ENCODE results near the gene AUTS2. TPM values are rescaled to one million over a fixed set of nuclear protein-coding genes. Genes with fewer than 3 reads are reported as not detected.

The AUTS2 gene
- total and polyA plus RNA-seq, 2 experiments from 2014 or later = 32.0 to 91.0 TPM

- ATAC-seq = no peak
- Histone ChIP-seq H3K27me3 (ENCODE audit: insufficient read depth) (no peaks in the 10 kb centered on the region), H3K4me3 (no peak overlapping the region), H3K4me1 (ENCODE audit: insufficient read depth) (no peaks in the 10 kb centered on the region), H3K27ac (ENCODE audit: low read depth) (no peak overlapping the region), H2AFZ (no peak overlapping the region), H3F3A (replicated peaks; ENCODE audit: low read depth) (no peaks in the 10 kb centered on the region), H3K79me2 (replicated peaks; ENCODE audit: insufficient read depth) (no peaks in the 10 kb centered on the region), H3K9me2 (ENCODE audit: insufficient read depth) (no peaks in the 10 kb centered on the region), H4K20me1 (replicated peaks; ENCODE audit: insufficient read depth) (no peaks in the 10 kb centered on the region), H3K4me2 (no peak overlapping the region), H3K36me3 (ENCODE audit: insufficient read depth) (no peaks in the 10 kb centered on the region)
- Mint-ChIP-seq H3K27ac (no peak overlapping the region), H3K9me3 (no peaks in the 10 kb centered on the region), H3K36me3 (ENCODE audit: low read depth) (no peaks in the 10 kb centered on the region), H3K4me3 (no peak overlapping the region), H3K4me1 (no peaks in the 10 kb centered on the region), H3K27me3 (ENCODE audit: insufficient read depth, low read depth, poor library complexity) (no peaks in the 10 kb centered on the region)
- no peak for TF ChIP-seq NANOG (IDR thresholded peaks at IDR 0.05; ENCODE audit: borderline replicate concordance)
- TF ChIP-seq ZNF331 (CRISPR knock-in tag; IDR thresholded peaks at IDR 0.05; ENCODE audit: low read depth) = no peak
- no peak for TF ChIP-seq JUNB (IDR thresholded peaks at IDR 0.05; ENCODE audit: unreplicated experiment)
- TF ChIP-seq ZNF462 (CRISPR knock-in tag; IDR thresholded peaks at IDR 0.05) = no peak
- TF ChIP-seq, protein P1, sequence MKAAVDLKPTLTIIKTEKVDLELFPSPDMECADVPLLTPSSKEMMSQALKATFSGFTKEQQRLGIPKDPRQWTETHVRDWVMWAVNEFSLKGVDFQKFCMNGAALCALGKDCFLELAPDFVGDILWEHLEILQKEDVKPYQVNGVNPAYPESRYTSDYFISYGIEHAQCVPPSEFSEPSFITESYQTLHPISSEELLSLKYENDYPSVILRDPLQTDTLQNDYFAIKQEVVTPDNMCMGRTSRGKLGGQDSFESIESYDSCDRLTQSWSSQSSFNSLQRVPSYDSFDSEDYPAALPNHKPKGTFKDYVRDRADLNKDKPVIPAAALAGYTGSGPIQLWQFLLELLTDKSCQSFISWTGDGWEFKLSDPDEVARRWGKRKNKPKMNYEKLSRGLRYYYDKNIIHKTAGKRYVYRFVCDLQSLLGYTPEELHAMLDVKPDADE (IDR thresholded peaks at IDR 0.05) = no peak
- TF ChIP-seq CREB1 (CRISPR knock-in tag; IDR thresholded peaks at IDR 0.05; ENCODE audit: low read depth) = no peak
- TF ChIP-seq EZH2 (IDR thresholded peaks at IDR 0.05; ENCODE audit: low read depth, unreplicated experiment) = no peak
- TF ChIP-seq EZH2phosphoT487 (IDR thresholded peaks at IDR 0.05; ENCODE audit: unreplicated experiment) = no peak
- TF ChIP-seq, protein P2, sequence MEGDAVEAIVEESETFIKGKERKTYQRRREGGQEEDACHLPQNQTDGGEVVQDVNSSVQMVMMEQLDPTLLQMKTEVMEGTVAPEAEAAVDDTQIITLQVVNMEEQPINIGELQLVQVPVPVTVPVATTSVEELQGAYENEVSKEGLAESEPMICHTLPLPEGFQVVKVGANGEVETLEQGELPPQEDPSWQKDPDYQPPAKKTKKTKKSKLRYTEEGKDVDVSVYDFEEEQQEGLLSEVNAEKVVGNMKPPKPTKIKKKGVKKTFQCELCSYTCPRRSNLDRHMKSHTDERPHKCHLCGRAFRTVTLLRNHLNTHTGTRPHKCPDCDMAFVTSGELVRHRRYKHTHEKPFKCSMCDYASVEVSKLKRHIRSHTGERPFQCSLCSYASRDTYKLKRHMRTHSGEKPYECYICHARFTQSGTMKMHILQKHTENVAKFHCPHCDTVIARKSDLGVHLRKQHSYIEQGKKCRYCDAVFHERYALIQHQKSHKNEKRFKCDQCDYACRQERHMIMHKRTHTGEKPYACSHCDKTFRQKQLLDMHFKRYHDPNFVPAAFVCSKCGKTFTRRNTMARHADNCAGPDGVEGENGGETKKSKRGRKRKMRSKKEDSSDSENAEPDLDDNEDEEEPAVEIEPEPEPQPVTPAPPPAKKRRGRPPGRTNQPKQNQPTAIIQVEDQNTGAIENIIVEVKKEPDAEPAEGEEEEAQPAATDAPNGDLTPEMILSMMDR (conservative IDR thresholded peaks at IDR 0.05; ENCODE audit: low read depth in 2 of 2) = no peak
- no peak for DNase-seq (ENCODE audit: low spot score)
These were observed 838.6 kb downstream of the AUTS2 start for GRCh38 chr7:70436790-70437350.

All from GM23338 (cell line).